ENCODE data around the gene ARL13B. TPM values are rescaled to one million over a fixed set of nuclear protein-coding genes. Genes with fewer than 3 reads are reported as not detected.
A peak's percentile ranks its signal among the peaks of the same experiment; 100 is the strongest.
"Not testable (repeated sequence)": the region's sequence is repeated elsewhere in the genome, so short reads cannot be mapped to it uniquely, and the experiment has no call there.

Gene ARL13B
- total RNA-seq, 1 donor from 2014 or later, result 4.5 TPM

DNA sequence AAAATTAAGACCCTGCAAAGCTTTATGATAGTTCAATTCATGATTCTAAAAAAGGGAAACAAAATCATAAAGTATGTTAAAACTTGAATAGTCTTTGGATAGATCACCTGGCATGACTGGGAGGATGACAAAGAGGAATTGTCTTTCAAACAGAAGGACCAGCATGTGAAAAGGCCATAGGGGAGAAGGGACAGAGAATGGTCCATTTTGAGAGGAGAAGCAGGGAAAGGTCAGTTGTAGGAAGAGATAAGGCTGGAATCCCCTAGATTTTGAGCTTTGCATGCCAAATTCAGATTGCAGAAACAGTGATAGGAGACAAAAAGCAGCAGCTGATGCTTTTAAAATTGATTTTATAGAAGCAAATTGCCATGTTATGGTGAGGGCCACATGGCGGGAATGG lies 18.9 kb upstream of the ARL13B start:
- intact Hi-C loops (cut with DNase I), result loop anchor here (10.0 kb wide), 1 partner anchor 56 kb away; no protein-coding TSS in a partner anchor
- Histone ChIP-seq H3K27me3 (no peaks in the 10 kb centered on the region), H3K9me3 (no peaks in the 10 kb centered on the region), H3K27ac (peak overlapping the region; percentile 15 to 52), H3K4me3 (no peak overlapping the region), H3K4me1 (peaks cover 0 to 2% of the 10 kb centered on the region in 2 donors), H3K36me3 (no peaks in the 10 kb centered on the region)
- TF ChIP-seq, protein P1, sequence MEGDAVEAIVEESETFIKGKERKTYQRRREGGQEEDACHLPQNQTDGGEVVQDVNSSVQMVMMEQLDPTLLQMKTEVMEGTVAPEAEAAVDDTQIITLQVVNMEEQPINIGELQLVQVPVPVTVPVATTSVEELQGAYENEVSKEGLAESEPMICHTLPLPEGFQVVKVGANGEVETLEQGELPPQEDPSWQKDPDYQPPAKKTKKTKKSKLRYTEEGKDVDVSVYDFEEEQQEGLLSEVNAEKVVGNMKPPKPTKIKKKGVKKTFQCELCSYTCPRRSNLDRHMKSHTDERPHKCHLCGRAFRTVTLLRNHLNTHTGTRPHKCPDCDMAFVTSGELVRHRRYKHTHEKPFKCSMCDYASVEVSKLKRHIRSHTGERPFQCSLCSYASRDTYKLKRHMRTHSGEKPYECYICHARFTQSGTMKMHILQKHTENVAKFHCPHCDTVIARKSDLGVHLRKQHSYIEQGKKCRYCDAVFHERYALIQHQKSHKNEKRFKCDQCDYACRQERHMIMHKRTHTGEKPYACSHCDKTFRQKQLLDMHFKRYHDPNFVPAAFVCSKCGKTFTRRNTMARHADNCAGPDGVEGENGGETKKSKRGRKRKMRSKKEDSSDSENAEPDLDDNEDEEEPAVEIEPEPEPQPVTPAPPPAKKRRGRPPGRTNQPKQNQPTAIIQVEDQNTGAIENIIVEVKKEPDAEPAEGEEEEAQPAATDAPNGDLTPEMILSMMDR (IDR thresholded peaks at IDR 0.05), result no peak
- DNase-seq (ENCODE audit: low spot score in 2 of 2), result no peak

DNA sequence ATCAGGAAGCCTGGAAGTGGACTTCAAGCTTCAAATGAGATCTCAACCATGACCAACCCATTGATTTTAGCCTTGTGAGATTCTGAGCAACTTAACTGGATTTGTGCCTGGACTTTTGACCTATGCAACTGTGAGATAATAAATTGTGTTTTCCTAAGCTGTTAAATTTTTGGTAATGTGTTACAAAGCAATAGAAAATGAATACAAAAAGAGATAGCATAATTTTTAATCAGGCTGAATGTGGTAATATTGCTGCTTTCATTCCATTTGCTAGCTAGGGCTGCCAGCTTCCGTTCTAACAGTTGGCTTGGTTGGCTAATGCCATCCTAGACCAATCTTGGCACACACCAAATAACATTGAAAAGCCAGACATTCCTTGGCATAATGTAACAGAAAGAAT lies 18.5 kb upstream of the ARL13B start:
- TF ChIP-seq, protein P1 (IDR thresholded peaks at IDR 0.05), result no peak
- Histone ChIP-seq H3K27ac (peak overlapping the region; percentile 15 to 52), H3K4me3 (no peak overlapping the region)

DNA sequence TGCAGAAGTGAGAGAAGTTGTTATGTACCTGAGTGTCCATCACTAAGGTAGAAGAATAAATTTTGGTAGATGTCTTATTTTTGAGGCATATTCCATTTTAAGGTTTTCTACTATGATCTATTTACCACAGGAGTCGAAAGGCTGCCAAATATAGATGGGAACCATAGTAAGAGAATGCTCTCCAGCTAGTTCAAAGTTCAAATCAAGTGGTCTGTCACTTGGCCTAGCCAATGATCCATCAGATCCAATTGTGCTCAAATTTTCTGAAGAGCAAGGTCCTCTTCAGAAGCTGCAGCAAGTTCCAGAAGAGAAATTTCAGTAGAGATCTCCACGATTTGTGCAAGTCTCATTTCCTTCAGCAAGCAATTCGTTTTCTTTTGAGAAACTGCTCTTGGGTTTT lies 17.2 kb upstream of the ARL13B start:
- TF ChIP-seq, protein P1 (IDR thresholded peaks at IDR 0.05), result no peak

More for the DNA sequence above, 18.5 kb upstream of the ARL13B start:
- intact Hi-C loops (cut with DNase I), result loop anchor here (10.0 kb wide), 1 partner anchor 57 kb away; no protein-coding TSS in a partner anchor
- H3K27me3 ChIP-seq, result no peaks in the 10 kb centered on the region
- no peaks in the 10 kb centered on the region for H3K9me3 ChIP-seq
- no peak for DNase-seq (ENCODE audit: low spot score in 2 of 2)
- H3K4me1 ChIP-seq, result peaks cover 0 to 2% of the 10 kb centered on the region in 2 donors
- H3K36me3 ChIP-seq, result no peaks in the 10 kb centered on the region

DNA sequence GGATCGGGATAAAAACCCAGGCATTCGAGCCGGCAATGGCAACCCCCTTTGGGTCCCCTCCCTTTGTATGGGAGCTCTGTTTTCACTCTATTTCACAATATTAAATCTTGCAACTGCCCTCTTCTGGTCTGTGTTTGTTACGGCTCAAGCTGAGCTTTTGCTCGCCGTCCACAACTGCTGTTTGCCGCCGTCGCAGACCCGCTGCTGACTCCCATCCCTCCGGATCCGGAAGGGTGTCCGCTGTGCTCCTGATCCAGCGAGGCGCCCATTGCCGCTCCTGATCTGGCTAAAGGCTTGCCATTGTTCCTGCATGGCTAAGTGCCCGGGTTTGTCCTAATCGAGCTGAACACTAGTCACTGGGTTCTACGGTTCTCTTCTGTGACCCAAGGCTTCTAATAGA lies 14.8 kb upstream of the ARL13B start:
- H3K4me3 ChIP-seq; DNase-seq (ENCODE audit: low spot score in 2 of 2); H3K9me3 ChIP-seq; H3K36me3 ChIP-seq; H3K27ac ChIP-seq; H3K4me1 ChIP-seq; H3K27me3 ChIP-seq: not testable (repeated sequence)
- intact Hi-C loops (cut with DNase I), result loop anchor here (10.0 kb wide), 1 partner anchor 60 kb away; no protein-coding TSS in a partner anchor

More for the DNA sequence above, 17.2 kb upstream of the ARL13B start:
- H3K9me3 ChIP-seq, result no peaks in the 10 kb centered on the region
- H3K27ac ChIP-seq, result no peak overlapping the region
- no peaks in the 10 kb centered on the region for H3K36me3 ChIP-seq
- H3K4me1 ChIP-seq, result peaks cover 0 to 2% of the 10 kb centered on the region in 2 donors
- H3K27me3 ChIP-seq, result no peaks in the 10 kb centered on the region
- DNase-seq (ENCODE audit: low spot score in 2 of 2), result no peak
- no peak overlapping the region for H3K4me3 ChIP-seq
- intact Hi-C loops (cut with DNase I), result loop anchor here (10.0 kb wide), 1 partner anchor 58 kb away; no protein-coding TSS in a partner anchor

DNA sequence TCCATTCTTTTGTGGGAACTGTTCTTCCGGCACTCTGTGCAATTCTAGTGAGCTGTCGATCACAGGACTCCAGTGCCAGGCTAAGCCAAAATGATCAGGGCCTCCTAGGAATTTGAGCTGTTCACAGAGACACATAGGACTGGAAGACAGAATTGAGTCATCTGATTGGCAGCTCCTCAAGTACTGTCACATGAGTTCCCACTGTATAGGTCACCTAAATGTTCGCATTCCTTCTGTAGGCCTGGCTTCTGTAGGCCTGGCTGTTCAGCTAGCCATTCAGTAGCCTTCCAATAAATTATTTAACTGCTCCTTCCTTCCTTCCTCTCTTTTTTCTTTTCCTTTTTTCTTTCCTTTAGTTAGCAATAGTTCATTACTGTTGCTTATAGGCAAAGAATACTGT lies 10.5 kb upstream of the ARL13B start:
- TF ChIP-seq, protein P1 (IDR thresholded peaks at IDR 0.05), result no peak
- Histone ChIP-seq H3K36me3 (no peaks in the 10 kb centered on the region), H3K27ac (peak overlapping the region; percentile 10 to 49), H3K9me3 (no peaks in the 10 kb centered on the region), H3K27me3 (no peaks in the 10 kb centered on the region), H3K4me1 (peaks cover 9 to 11% of the 10 kb centered on the region in 2 donors), H3K4me3 (no peak overlapping the region)
- intact Hi-C loops (cut with DNase I), result loop anchor here (10.0 kb wide), 1 partner anchor 65 kb away; no protein-coding TSS in a partner anchor
- no peak for DNase-seq (ENCODE audit: low spot score in 2 of 2)

DNA sequence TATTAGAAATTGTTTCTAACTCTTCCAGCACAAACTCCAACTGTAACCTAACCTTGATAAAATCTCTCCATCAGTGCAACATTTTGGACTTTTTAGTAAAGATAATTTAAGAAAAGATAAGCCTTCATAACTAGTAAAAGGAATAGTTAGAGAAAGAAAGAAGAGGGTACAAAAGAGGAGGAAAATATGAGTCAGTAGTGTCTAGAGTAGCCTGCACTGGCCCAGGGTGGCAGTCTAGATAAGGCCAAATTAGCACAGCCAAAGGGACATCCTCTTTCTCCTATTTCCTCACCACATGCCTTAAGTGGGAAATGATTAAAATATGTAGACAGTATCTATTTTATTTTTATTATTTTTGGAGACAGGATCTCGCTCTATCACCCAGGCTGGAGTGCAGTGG lies 10.0 kb upstream of the ARL13B start:
- peak overlapping the region; percentile 24 to 49 for H3K27ac ChIP-seq
- intact Hi-C loops (cut with DNase I), result loop anchor here (10.0 kb wide), 1 partner anchor 65 kb away; no protein-coding TSS in a partner anchor
- H3K9me3 ChIP-seq, result no peaks in the 10 kb centered on the region
- peaks cover 9 to 11% of the 10 kb centered on the region in 2 donors for H3K4me1 ChIP-seq
- no peaks in the 10 kb centered on the region for H3K27me3 ChIP-seq
- no peaks in the 10 kb centered on the region for H3K36me3 ChIP-seq
- no peak overlapping the region for H3K4me3 ChIP-seq
- no peak for DNase-seq (ENCODE audit: low spot score in 2 of 2)
- TF ChIP-seq, protein P1 (IDR thresholded peaks at IDR 0.05), result no peak

Data from ascending aorta (tissue), 2 donors.